HL-60/S4 treated with phorbol 12-myristate 13-acetate at 8.2 ng/mL for 4 days and 3 days (cell line): ENCODE results near the gene RNF121.

ENCODE experiments used
- in situ Hi-C: fragments of 300-500 bp; cut with MboI; formaldehyde crosslinking; loops from 2 replicates; pipeline ENCODE4 v1.15.0; 2022; ENCODE audit warnings: low sequenced_read_pairs

Gene RNF121

DNA sequence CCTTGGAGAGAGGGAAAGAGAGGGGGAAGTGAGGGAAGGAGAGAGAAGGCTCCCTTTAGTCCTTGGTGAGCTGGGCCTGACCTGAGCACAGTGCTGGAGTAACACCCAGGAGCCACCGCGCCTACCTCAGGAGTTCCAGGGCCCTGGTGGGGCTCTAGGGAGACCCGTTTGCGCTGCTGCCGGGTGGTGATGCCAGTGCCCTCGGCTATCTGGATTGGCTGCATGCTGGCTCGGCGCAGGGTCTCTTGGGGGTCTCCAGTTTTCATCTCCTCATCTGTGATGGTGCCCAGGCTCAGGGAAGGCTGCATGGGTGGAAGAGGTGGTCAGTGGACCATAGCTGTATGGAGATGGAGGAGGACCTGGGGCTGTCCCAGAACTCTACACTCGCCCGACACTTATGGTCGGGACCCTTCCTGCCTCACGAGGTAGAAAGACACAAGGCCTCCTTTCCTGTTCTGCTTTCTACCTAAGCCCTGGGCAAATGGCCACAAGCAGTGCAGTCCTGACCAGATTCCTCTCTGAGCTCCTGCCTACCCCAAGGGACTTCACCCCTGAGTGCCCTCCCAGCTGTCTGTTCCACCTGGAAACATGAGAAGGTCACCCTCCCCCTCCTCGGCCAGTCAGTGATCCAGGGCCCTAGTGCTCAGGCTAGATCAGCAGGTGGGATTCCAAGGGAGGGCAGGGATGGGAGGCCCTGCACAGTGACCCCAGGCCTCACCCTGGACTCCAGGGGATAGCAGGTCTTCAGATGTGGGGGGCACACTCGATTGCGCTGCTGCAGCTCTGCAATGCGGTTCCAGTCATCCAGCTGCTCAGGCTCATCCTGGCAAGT lies 75.9 kb downstream of the RNF121 start:
- in situ Hi-C loops = no loop called here

DNA sequence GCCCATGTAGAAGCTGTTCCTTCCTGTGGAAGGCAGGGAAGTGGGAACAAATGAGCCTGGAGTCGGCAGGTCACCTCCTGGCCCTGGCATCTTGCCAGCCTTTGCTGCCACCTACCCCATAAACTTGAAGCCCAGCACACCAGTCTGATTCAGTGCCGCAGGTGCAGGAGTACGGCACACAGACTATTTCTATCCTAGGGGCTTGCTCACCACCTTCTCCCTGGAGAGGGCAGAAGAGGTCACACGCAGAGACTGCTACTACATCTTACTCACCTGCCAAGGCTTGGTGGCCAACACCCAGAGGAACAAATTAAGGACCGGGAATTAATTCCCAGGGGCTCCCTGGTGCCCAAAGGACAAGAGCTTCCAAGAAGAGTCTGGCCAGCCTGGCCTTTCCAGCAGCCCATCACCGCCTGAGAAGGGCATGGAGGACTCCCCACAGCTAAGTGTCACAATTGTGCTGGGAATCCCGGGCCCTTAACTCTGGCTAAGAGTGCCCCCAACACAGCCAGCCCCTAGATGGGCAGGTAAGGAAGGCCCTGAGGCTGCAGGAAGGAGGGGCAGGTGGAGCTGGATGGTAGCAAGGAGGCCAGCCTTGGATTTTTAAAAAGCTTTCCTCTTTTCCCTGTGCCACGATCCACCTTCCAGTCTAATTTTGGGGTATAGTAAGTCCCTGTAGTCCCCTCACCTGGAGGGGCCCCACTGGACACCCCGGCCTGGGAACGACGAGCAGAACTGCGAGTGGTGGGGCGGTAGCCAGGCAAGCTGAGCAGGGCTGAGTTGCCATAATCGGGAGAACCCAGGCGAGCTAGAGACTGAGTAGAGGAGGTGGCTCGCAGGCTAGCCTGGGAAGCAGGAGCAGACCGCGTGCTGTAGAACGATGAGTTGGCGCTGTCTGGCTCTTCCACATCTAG lies 76.8 kb downstream of the RNF121 start:
- in situ Hi-C loops = no loop called here

DNA sequence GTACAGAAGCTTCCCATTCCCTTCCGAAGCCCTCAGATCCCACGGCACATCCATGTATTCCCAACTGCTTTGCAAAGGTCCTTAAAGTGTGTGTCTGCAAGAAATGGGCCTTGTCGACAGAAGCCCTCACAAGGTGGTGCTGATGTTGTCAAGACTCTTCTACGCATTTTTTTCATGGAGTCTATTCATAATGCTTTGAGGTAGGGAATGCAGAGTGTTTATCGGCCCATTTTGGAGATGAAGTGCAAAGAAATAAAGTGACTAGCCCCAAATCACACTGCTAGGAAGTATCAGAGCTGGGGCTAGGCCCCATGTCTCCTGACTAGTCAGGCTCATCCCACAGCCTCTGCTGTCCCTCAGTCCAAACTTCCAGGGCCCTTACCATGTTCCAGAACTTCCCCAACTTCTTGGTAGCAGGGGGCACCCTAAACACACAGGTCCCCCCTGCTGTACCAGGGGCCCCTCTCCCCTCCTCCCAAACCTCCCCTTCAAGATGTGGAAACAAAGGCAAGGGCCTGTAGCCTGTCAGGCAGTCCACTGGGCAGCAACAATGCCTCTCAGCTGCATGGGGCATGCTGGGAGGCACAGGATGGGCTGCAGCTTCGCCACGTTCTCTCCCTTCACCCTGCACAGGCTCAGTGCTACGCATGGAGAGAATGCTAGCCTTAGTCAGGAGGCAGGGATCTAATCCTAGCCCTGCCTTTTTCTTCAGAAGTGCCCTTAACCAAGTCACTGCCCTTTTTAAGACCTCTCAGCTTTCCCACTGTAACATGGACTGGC lies 77.7 kb downstream of the RNF121 start:
- in situ Hi-C loops = no loop called here

DNA sequence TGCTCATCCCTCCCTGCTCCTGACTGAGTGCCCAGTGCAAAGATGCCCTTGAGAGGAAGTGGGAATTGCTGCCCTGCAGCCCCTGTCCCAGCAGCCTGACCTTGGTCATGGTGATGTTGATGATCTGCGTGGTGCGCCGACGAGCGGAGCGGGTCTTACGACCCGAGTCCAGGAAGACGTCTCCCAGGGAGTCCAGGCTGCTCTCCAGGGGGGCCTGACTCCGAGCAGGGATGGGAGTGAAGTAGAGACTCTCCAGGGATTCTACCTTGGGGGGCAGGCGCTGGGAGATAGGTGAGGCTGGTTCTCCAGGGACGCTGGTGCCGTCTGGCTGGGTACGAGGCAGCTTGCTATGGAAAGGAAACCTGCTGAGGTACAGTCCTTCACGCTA lies 78.2 kb downstream of the RNF121 start:
- in situ Hi-C loops = no loop called here

DNA sequence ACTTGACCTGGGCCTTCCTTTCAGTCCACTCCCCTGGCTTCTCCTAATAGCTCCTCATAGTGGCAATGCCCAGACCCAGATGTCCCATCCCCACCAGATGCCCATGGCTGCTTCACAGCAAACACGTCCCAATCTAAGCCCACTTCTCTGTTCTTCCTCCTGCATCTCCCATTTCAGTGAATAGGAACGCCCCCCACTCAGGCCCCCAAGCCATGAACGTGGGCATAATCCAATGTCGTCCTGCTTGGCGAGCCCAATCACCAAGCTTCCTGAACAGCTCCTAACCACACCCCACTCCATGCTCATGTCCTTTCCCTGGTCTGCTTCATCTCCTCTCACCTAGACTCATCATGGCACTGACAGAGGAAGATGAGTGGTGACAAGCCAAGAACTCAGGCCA lies 78.7 kb downstream of the RNF121 start:
- in situ Hi-C loops = no loop called here

DNA sequence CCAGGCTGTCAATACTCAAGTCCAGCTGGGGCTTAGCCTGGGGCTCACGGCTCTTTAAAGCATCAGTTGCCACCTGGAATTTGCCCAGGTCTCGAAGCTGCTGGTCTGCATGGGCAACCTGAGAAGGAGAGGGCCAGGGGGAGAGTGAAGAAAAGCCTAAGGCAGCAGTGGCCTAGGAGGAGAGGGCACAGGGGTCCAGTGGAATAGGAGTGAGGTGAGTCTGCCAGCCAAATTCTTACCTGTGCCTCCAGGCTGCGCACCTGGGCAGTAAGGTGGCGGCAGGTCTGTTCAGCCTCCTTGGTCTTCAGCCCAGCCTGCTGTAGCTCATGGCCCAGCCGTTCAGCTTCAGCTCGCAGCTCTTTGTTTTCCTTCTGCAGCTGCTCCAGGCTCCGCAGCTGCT lies 79.9 kb downstream of the RNF121 start:
- in situ Hi-C loops = no loop called here

DNA sequence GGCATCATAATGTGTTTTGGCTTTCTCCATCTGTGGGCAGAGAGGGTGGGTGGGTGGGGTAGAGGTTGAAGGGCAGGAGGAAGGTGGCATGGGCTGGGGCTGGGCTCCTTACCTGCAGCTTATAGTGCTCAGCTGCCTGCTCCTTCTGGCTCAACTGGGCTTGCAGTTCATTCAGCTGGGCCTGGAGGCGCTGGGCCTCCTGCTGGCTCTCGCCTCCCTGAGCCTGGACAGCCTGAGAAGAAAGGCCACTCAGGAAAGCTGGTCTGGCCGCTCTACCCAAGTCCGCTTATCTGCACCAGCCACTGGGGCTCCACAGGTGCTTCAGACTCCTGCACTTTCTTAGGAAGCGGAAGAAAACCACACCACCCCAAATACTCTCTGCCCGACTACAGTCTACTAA lies 80.3 kb downstream of the RNF121 start:
- in situ Hi-C loops = no loop called here

DNA sequence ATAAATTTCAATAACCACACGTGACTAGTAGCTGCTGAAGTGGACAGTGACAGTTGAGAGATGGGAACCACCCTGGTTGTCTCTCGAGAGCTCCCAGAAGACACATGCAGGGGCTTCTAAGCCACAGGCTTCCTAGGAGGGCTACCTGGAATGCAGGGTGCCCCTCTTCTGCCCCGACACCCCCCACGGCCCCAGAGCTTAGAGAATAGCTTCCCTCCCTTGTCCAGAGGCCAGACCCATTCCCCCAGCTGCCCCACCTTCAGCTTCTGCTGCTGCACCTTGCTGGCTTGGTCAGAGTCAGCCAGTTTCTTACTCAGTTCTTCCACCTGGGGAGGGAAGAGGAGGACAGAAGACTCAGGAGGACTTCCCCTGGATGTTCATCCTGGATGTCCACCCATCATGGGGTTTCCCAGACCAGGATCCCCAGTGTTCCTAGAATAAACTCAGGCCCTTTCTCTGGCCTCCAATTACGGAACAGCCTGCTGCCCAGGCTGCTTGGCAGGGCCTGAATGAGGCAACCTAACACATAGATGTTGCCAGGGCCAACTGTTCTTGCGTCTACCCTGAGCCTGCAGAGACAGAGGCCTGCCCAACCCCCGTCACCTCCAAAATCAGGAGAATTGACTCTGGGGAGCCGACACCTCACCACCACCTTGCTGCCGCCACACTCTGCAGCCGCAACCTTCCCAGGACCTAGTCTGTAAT lies 81.8 kb downstream of the RNF121 start:
- in situ Hi-C loops = no loop called here

DNA sequence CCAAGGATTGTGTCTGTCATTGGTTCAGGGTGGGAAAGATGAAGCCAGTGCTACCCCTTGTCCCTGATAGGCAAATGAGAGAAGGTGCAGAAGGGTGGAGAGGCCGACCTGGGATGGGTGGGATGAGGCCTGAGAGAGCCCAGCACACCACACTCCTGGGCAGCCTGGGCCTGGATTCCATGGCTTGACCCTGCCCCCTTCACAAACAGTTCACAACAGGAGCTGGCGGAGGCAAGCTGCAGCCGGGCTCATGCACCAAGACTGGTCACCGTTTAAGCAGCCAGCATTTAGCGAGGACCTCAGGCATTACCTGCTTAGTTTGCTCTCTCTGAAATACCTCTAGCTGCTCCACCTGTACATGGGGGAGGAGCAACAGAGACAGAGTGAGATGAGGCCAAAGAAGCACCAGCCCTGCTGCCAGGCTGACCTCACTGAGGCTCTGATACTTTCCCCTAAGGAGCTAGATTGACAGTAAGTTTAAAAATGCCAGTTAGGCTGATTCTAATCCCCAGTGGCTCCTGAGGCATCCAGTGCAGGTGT lies 83.3 kb downstream of the RNF121 start:
- in situ Hi-C loops = no loop called here

DNA sequence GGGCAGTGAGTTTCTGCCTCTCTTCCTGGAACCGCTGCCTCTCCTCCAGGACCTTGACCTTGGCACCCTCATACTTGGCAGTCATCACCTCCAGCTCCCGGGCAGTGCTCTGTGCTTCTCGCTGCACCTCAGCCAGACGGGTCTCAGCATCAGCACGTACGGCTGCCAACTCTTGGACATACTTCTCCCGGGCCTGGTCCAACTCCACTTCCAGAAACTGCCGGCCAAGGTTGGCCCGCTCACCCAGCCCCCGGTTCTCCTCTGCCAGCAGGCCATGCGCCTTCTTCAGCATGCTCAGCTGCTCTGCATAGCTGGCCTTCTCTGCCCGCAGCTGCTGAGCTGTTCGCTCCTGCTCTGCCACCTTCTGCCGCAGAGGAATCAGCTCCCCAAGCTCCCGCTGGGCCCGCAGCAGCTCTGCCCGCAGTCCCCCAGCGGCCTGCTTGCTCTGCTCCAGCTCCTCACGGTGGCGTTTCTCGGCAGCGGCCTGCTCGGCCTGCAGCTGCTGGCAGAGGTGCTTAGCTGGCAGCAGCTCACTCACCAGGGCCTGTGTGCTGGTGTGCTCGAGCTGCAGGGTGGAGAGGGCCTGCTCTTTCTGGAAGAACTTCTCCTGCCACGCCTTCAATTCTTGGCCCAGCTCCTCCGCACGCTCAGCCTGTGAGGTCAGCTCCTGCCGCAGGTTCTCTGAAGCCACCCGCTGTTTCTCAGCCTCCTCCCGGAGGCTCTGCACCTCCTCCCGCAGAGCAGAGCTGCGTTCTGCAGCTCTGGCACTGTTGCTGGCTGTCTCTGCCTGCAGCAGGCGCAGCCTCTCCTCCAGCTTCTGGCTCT lies 84.3 kb downstream of the RNF121 start:
- in situ Hi-C loops = no loop called here

DNA sequence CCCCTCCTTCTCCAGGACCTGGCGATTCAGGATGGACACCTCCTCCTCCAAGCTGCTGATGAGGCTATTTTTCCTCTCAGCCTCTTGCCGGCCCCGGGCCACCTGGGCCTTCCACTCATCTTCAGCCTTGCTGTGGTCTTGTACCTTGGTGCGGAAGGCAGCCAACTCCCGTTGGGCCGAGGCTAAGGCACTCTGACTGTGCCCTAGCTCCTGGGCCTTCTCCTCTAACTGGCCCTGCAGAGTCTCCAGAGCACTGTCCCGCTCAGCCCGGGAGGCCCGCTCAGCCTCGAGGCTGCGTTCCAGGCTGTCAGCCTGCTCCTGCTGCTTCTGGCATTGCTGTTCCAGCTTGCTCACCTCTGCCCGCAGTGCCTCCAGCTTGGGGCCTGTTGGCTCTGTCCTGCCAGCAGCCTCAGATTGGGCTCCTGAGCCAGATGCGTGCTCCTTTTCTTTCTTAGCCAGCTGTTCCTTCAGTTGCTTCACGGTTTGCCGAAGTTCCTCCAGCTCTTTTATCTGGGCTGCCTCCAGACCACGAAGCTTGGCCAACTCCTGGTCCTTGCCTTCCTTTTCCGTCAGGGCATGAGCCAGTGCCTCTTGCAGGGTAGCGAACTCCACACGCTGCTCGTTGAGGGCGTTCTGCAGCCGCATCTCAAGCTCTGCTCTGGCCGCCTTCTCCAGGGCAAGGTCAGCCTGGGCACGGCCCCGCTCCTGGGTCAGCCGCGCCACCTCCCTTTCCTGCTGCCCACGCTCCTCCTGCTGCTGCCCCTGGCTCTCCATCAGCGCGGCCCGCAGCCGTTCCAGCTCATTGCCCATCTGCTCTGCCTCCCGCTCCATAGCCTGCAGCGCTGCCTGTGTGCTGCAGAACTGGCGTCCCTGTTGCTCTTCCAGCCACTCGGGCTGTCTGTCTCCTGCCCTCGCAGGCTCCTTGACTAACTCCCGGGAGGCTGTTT lies 85.2 kb downstream of the RNF121 start:
- in situ Hi-C loops = no loop called here

DNA sequence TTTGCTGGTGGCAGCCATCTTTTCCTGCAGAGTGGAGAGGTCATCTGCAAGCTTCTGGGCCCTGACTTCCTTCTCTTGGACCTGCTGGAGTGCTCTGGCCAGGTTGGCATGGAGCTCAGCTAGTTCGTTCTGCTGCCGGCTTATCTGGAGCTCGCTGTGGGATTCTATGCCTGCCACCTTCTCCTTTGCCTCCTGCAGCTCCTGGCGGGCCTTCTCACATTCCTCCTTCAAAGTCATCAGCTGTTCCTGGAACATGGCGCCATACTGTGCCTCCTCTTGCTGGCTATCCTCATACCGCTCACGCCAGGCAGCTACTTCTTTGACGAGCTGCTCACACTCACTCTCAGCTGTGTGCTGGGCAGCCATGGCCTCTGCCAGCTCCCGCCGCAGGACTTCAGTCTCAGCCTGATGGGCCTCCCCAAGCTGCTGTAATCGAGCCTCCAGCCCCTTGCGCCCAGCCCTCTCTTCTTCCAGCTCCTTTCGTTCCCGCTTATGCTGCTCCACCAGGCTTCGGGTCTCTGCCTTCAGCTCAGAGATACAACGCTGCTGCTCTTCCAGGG lies 86.0 kb downstream of the RNF121 start:
- in situ Hi-C loops = no loop called here

DNA sequence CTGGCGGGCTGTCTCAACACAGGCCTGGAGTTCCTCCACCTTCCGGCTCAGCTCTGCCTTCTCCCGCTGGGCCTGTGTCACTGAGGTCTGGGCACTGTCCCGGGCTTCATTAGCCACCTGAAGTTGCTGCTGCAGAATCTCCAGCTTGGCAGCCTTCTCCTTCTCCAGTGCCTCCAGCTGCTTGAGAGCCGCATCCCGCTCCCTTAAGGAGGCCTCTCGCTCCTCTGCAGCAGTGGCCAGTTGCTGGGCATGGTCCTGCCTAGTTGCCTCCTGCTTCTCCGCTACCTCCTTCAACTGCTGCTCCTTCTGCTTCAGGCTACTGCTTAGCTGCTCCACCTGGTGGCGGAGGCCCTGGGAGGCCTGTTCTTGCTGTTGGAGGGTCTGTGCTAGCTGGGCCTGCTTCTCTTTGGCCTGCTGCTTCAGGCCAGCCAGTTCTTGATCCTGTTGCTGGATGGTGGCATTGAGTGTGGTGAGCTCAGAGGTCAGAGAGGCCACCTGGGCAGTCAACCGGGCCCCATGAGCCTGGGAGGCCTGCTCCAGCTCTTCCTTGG lies 86.7 kb downstream of the RNF121 start:
- in situ Hi-C loops = no loop called here

DNA sequence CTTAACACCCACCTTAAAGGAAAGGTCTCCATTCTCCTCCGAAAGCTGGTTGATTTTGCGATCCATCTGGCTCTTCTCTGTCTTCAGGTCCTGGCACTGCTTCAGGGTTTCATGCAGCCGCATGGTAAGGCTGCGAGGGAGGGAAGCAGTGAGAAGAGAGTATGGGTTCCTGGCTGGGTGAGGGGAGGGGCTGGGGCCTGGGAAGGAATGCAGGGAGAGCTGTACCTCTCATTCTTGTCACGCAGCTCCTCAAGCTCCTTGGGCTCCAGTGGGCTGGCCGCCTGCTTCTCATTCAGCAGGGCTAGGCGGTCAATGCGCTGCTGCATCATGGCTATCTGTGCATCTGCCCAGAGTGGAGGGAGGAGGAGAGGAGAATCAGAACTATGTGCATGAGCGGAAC lies 89.3 kb downstream of the RNF121 start:
- in situ Hi-C loops = no loop called here

DNA sequence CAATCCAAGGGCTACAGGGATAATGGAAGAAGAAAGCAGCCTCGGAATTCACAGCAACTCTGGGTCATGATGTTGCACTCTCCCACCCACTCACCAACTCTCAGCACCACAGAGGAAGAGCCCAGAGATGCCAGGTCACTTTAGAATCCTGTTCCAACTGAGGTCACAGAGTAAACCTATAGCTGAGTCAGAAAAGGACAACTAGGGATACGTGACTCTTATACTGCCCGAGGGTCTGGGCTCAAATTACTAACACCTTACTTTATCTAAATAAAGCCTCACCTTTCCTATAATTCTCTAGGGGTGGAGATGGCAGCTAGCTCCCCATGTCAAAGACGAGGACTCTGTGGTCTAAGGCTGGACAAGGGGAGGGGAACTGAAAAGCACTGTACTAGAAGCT lies 94.5 kb downstream of the RNF121 start:
- in situ Hi-C loops = no loop called here

DNA sequence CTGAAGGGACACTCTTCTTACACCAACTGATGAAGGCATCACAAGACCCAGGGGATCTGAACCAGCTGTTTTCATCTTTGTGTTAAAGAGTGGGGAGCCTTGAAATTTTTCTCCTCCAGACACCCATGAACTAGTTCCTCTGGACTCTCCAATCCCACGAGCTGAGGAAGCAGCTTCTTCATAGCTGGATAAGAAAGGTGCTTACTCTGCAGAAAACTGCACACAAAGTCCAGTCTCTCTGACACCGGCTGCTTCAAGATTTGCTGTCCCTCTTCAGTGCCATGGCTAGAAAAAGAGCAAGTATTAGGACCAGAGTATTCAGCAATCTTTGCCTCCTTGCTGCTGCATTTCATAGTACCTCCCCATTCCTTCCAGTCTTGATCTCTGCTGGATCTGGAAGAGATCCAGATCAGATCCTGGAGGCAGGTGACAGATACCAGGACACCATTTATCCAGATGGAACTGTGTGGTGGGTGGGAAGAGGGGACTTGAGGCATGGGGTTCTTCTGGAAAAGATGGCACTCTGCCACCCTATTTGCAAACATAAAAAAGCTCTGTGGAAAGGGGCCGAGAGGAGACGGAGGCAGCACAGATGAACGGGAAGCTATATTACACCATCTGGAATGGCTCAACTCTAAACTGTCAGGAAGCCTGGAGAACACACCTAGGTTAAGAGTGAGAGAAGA lies 95.4 kb downstream of the RNF121 start:
- in situ Hi-C loops = no loop called here

DNA sequence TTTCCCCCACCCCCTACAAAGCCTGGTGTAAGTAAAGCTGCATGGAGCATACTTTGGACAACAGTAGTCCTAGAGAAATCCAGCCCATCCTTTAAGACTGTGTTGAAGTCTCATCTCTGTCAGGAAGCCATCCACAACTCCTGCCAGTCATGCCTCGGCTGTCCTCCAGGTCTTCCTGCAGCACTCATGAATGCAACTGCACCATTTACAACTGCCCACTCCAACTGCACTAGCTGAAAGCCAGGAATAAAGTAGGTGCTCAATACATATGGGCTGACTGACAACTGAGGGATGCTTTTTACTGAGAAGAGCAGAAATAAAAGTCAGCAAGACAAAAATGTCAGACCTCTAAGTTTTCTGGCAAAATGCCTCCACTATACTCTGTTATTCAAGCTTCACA lies 97.2 kb downstream of the RNF121 start:
- in situ Hi-C loops = loop anchor here (25.0 kb wide), 1 partner anchor 411 kb away; the partner anchor contains the start of gene CLPB
